DND-41 (cell line): ENCODE data around the gene RHOB.

Source experiments
- CTCF ChIP-seq: IDR thresholded peaks from 2 replicates; pipeline ENCODE4 v1.5.1; 2012; ENCODE audit warnings: borderline replicate concordance, low read length, moderate library complexity, mild to moderate bottlenecking; ENCODE audit not compliant: poor library complexity, severe bottlenecking; ENCODE audit errors: extremely low read depth
- EZH2 ChIP-seq: IDR thresholded peaks from 3 replicates; pipeline ENCODE4 v1.6.1; 2012; ENCODE audit warnings: borderline replicate concordance, low read depth, mild to moderate bottlenecking, moderate library complexity, low read length, inconsistent platforms; ENCODE audit not compliant: severe bottlenecking

GRCh38 chr2:20469595-20469994, 22.7 kb downstream of the RHOB start:
- no peak for TF ChIP-seq CTCF
- TF ChIP-seq EZH2 = no peak
